Keratinocyte (primary cell): ENCODE data around the gene ZNF470. TPM values are rescaled to one million over a fixed set of nuclear protein-coding genes. Genes with fewer than 3 reads are reported as not detected.

Experiments
- DNase-seq: peaks from one replicate; pipeline ENCODE4 v3.0.0-alpha.2; 2011; ENCODE audit warnings: low read depth, missing footprints, low spot score
- FAIRE-seq: peaks from 2 replicates; lab custom pipeline; 2011; peaks lifted over from hg19 to GRCh38; lab: Jason Lieb, UNC
- H2AFZ ChIP-seq: 2 replicates; pipeline ENCODE4 v1.6.0; 2012; ENCODE audit warnings: low read length, control low read depth, inconsistent platforms; ENCODE audit not compliant: control insufficient read depth
- H3K27ac ChIP-seq: 2 replicates; pipeline ENCODE4 v1.5.1; 2011; ENCODE audit warnings: low read length; ENCODE audit not compliant: control insufficient read depth, insufficient read depth
- H3K27me3 ChIP-seq: 3 replicates; pipeline ENCODE4 v1.6.0; 2011; ENCODE audit warnings: low read length; ENCODE audit not compliant: control insufficient read depth, insufficient read depth; ENCODE audit errors: extremely low read depth
- H3K36me3 ChIP-seq, 2 experiments: 2 replicates in 1 of 2; 3 replicates in 1 of 2; pipeline ENCODE4 v1.5.1; 2011; ENCODE audit warnings: low read length in 2 of 2, mild to moderate bottlenecking in 1 of 2; ENCODE audit not compliant: control insufficient read depth in 2 of 2, insufficient read depth in 2 of 2; ENCODE audit errors: extremely low read depth in 1 of 2
- H3K4me1 ChIP-seq: 3 replicates; pipeline ENCODE4 v1.5.1; 2011; ENCODE audit warnings: low read length; ENCODE audit not compliant: control insufficient read depth, insufficient read depth; ENCODE audit errors: extremely low read depth
- H3K4me2 ChIP-seq: 3 replicates; pipeline ENCODE4 v1.6.0; 2011; ENCODE audit warnings: low read depth, low read length; ENCODE audit not compliant: control insufficient read depth, insufficient read depth; ENCODE audit errors: extremely low read depth
- H3K4me3 ChIP-seq, 3 experiments: fragments of 200-600 bp in 1 of 3; sonication (generic) in 1 of 3; 2 replicates in 2 of 3; 3 replicates in 1 of 3; pipeline ENCODE4 v1.5.1; 2011 to 2016; ENCODE audit warnings: low read length in 3 of 3, mild to moderate bottlenecking in 3 of 3, control low read depth in 2 of 3, inconsistent platforms in 1 of 3, low read depth in 1 of 3, mixed read lengths in 1 of 3, mixed run types in 1 of 3, moderate library complexity in 1 of 3; ENCODE audit not compliant: control insufficient read depth in 2 of 3, insufficient read depth in 2 of 3; ENCODE audit errors: extremely low read depth in 1 of 3
- H3K79me2 ChIP-seq: 2 replicates; pipeline ENCODE4 v1.6.0; 2012; ENCODE audit warnings: low read length; ENCODE audit not compliant: control insufficient read depth, insufficient read depth
- H3K9ac ChIP-seq: 3 replicates; pipeline ENCODE4 v1.6.0; 2011; ENCODE audit warnings: low read length; ENCODE audit not compliant: control insufficient read depth, insufficient read depth; ENCODE audit errors: extremely low read depth
- H3K9me1 ChIP-seq: 3 replicates; pipeline ENCODE4 v1.6.0; 2011; ENCODE audit warnings: low read length; ENCODE audit not compliant: control insufficient read depth, insufficient read depth; ENCODE audit errors: extremely low read depth
- H3K9me3 ChIP-seq: 2 replicates; pipeline ENCODE4 v1.5.1; 2012; ENCODE audit warnings: low read depth, low read length; ENCODE audit not compliant: control insufficient read depth
- H4K20me1 ChIP-seq: 3 replicates; pipeline ENCODE4 v1.6.0; 2011; ENCODE audit warnings: low read length; ENCODE audit not compliant: control insufficient read depth, insufficient read depth; ENCODE audit errors: extremely low read depth
- EZH2 ChIP-seq: IDR thresholded peaks from one replicate; pipeline ENCODE4 v1.6.1; 2012; ENCODE audit warnings: inconsistent platforms, mild to moderate bottlenecking, low read length, moderate library complexity
- dilution Hi-C: fragments of 300-500 bp; cut with MboI; formaldehyde crosslinking; loops from one replicate; pipeline ENCODE4 v1.7.0; 2020; ENCODE audit warnings: low sequenced_read_pairs; ENCODE audit not compliant: extremely low pct_ligation_motif_present
- polyA plus RNA-seq, 5 experiments: library from polyadenylated mRNA; depleted of rRNA in 3 of 5; stranded (reverse) in 3 of 5; stranded (forward) in 1 of 5; unstranded in 1 of 5; fragments of >200 nt; gene quantifications; 1 replicate in 1 of 5; 2 replicates in 3 of 5; 3 replicates in 1 of 5; pipeline versions ENCODE4 v1.2.1 to v1.2.3, GENCODE V29; 2011 to 2012; ENCODE audit warnings: missing spikeins in 2 of 5, low read depth in 1 of 5, low replicate concordance in 1 of 5
- TF ChIP-seq, protein P1 (sequence below), 3 experiments: IDR thresholded peaks in 1 of 3; conservative IDR thresholded peaks in 1 of 3; optimal IDR thresholded peaks in 1 of 3; 2 replicates in 2 of 3; 3 replicates in 1 of 3; pipeline versions ENCODE3 to v1.5.1; 2011; ENCODE audit warnings: low read length in 3 of 3, mild to moderate bottlenecking in 3 of 3, moderate library complexity in 2 of 3, control low read depth in 1 of 3, inconsistent platforms in 1 of 3; ENCODE audit not compliant: insufficient read depth in 2 of 3; ENCODE audit errors: extremely low read depth in 1 of 3

Gene ZNF470
- polyA plus RNA-seq, 1 donor (not counting 4 experiments of a cell fraction or from before 2014, with no cell fraction given) = 2.7 TPM

- DNase-seq (no peak), FAIRE-seq (no peak)
- Histone ChIP-seq H3K9me3 (peaks cover 2% of the 10 kb centered on the region), H3K79me2 (peaks cover 41% of the 10 kb centered on the region), H3K27me3 (no peaks in the 10 kb centered on the region), H3K9ac (no peak overlapping the region), H3K4me1 (peaks cover 4% of the 10 kb centered on the region), H3K9me1 (no peaks in the 10 kb centered on the region), H3K4me3 (peak overlapping the region in 1 of 3 experiments; percentile 14), H3K27ac (no peak overlapping the region), H2AFZ (no peak overlapping the region), H3K36me3 (peaks cover 0 to 4% of the 10 kb centered on the region in 2 experiments), H3K4me2 (no peak overlapping the region), H4K20me1 (no peaks in the 10 kb centered on the region)
- dilution Hi-C loops = no loop called here
- TF ChIP-seq EZH2 = no peak
- TF ChIP-seq, protein P1, sequence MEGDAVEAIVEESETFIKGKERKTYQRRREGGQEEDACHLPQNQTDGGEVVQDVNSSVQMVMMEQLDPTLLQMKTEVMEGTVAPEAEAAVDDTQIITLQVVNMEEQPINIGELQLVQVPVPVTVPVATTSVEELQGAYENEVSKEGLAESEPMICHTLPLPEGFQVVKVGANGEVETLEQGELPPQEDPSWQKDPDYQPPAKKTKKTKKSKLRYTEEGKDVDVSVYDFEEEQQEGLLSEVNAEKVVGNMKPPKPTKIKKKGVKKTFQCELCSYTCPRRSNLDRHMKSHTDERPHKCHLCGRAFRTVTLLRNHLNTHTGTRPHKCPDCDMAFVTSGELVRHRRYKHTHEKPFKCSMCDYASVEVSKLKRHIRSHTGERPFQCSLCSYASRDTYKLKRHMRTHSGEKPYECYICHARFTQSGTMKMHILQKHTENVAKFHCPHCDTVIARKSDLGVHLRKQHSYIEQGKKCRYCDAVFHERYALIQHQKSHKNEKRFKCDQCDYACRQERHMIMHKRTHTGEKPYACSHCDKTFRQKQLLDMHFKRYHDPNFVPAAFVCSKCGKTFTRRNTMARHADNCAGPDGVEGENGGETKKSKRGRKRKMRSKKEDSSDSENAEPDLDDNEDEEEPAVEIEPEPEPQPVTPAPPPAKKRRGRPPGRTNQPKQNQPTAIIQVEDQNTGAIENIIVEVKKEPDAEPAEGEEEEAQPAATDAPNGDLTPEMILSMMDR (optimal IDR thresholded peaks at IDR 0.05 in 1 of 3, IDR thresholded peaks at IDR 0.05 in 1 of 3, conservative IDR thresholded peaks at IDR 0.05 in 1 of 3; ENCODE audit: extremely low read depth in 1 of 3, insufficient read depth in 2 of 3, low read length in 3 of 3) = no peak
These were observed 29.4 kb downstream of the ZNF470 start for GRCh38 chr19:56596676-56597075.

GRCh38 chr19:56597696-56598095 lies 30.4 kb downstream of the ZNF470 start:
- no peak for TF ChIP-seq EZH2
- TF ChIP-seq, protein P1 (optimal IDR thresholded peaks at IDR 0.05 in 1 of 3, IDR thresholded peaks at IDR 0.05 in 1 of 3, conservative IDR thresholded peaks at IDR 0.05 in 1 of 3; ENCODE audit: extremely low read depth in 1 of 3, insufficient read depth in 2 of 3, low read length in 3 of 3) = no peak
- dilution Hi-C loops = no loop called here
- Histone ChIP-seq H3K4me3 (no peak overlapping the region), H3K4me1 (peaks cover 4% of the 10 kb centered on the region), H3K9me1 (no peaks in the 10 kb centered on the region), H3K9ac (no peak overlapping the region), H3K9me3 (peaks cover 2% of the 10 kb centered on the region), H3K27ac (no peak overlapping the region), H3K79me2 (peaks cover 47% of the 10 kb centered on the region), H4K20me1 (no peaks in the 10 kb centered on the region), H3K4me2 (no peak overlapping the region), H2AFZ (no peak overlapping the region), H3K36me3 (peaks cover 0 to 4% of the 10 kb centered on the region in 2 experiments), H3K27me3 (no peaks in the 10 kb centered on the region)
- DNase-seq = no peak
- FAIRE-seq = no peak
